GM20000 (cell line): ENCODE measurements around the gene STAG1.
"Not testable (repeated sequence)": the region's sequence is repeated elsewhere in the genome, so short reads cannot be mapped to it uniquely, and the experiment has no call there.

Experiments used
- DNase-seq: peaks from one replicate; pipeline ENCODE4 v3.0.0; 2012; ENCODE audit warnings: low spot score
- CTCF ChIP-seq: IDR thresholded peaks from 2 replicates; pipeline ENCODE4 v1.5.1; 2012; ENCODE audit warnings: mild to moderate bottlenecking, control low read depth; ENCODE audit errors: extremely low read depth, missing control alignments

STAG1 gene

GRCh38 chr3:136544532-136544931, 207.6 kb downstream of the STAG1 start:
- DNase-seq, result no peak
- TF ChIP-seq CTCF, result no peak

- no peak for DNase-seq
Observed at GRCh38 chr3:136543385-136543784, 208.8 kb downstream of the STAG1 start.

GRCh38 chr3:136535906-136536305, 216.3 kb downstream of the STAG1 start:
- no peak for DNase-seq
- no peak for TF ChIP-seq CTCF

More at GRCh38 chr3:136543385-136543784, 208.8 kb downstream of the STAG1 start:
- TF ChIP-seq CTCF, result no peak

GRCh38 chr3:136532766-136533165, 219.4 kb downstream of the STAG1 start:
- DNase-seq, result no peak
- no peak for TF ChIP-seq CTCF

- DNase-seq, result no peak
Observed at GRCh38 chr3:136518102-136518501, 234.1 kb downstream of the STAG1 start.

GRCh38 chr3:136516656-136517055, 235.5 kb downstream of the STAG1 start:
- no peak for DNase-seq
- no peak for TF ChIP-seq CTCF

More at GRCh38 chr3:136518102-136518501, 234.1 kb downstream of the STAG1 start:
- TF ChIP-seq CTCF, result no peak

GRCh38 chr3:136516095-136516494, 236.1 kb downstream of the STAG1 start:
- TF ChIP-seq CTCF, result no peak
- DNase-seq, result no peak

GRCh38 chr3:136514533-136514932, 237.6 kb downstream of the STAG1 start:
- not testable (repeated sequence) for DNase-seq
